Measurements from ENCODE around the gene SDS.

The SDS gene

DNA sequence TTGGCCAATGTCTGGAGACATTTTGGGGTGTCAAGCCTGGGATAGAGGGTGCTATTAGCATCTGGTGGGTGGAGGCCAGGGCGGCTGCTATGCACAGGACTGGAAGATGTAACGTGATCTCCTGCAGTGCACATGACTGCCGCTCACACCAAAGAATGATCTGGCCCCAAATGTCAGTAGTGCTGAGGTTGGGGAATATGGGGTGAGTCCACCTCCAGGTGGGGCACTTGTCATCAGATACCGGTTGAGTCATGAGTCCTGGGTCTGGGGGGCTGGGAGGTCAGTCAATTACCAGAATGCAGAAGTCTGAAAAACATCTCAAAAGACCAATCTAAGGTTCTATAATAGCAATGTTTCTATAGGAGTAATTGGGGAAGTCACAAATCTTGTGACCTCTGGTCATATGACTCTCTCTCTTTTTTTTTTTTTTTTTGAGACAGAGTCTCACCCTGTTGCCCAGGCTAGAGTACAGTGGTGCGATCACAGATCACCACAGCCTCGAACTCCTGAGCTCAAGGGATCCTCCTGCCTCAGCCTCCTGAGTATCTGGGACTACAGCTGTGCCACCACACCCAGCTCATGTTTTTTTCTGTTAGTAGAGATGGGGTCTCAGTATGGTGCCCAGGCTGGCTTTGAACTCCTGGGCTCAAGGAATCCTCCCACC lies 12.5 kb upstream of the SDS start:
- Histone ChIP-seq H4K91ac (ENCODE audit: low read length) (no peak overlapping the region), H3K18ac (ENCODE audit: low read depth in 1 of 2, low read length in 2 of 2) (no peak overlapping the region), H3K4ac (ENCODE audit: low read depth in 1 of 2, low read length in 2 of 2) (no peak overlapping the region), H3K23ac (ENCODE audit: low read length in 2 of 2) (no peak overlapping the region), H3K9me3 (ENCODE audit: control insufficient read depth, low read length) (no peaks in the 10 kb centered on the region), H2AFZ (ENCODE audit: low read depth, low read length) (no peak overlapping the region), H2BK12ac (ENCODE audit: low read length in 2 of 2) (no peak overlapping the region), H2AK5ac (ENCODE audit: low read length, severe bottlenecking) (no peak overlapping the region), H3K4me3 (ENCODE audit: insufficient read depth in 1 of 2, low read depth in 1 of 2, low read length in 2 of 2) (no peak overlapping the region), H3K4me1 (ENCODE audit: control insufficient read depth, insufficient read depth, low read depth, low read length) (peaks cover 14% of the 10 kb centered on the region), H3K14ac (ENCODE audit: low read length in 2 of 2) (no peak overlapping the region), H2BK5ac (ENCODE audit: low read depth, low read length, poor library complexity, severe bottlenecking) (no peak overlapping the region), H4K8ac (ENCODE audit: low read length) (no peak overlapping the region), H2BK120ac (ENCODE audit: low read depth, low read length) (no peak overlapping the region), H3K36me3 (ENCODE audit: control insufficient read depth in 1 of 2, insufficient read depth in 2 of 2, low read depth in 1 of 2, low read length in 2 of 2) (no peaks in the 10 kb centered on the region), H3K27ac (ENCODE audit: low read length, poor library complexity, severe bottlenecking) (no peak overlapping the region), H3K9ac (ENCODE audit: low read length) (no peak overlapping the region), H2BK15ac (ENCODE audit: low read depth, poor library complexity, severe bottlenecking) (no peak overlapping the region), H3K4me2 (ENCODE audit: low read length, poor library complexity, severe bottlenecking) (no peak overlapping the region), H3K27me3 (ENCODE audit: control insufficient read depth in 1 of 2, insufficient read depth in 1 of 2, low read length in 2 of 2) (peaks cover 0 to 2% of the 10 kb centered on the region in 2 experiments), H3K79me1 (replicated peaks; ENCODE audit: low read length, poor library complexity, severe bottlenecking) (no peaks in the 10 kb centered on the region)
- no peak for DNase-seq
- 69% methylated on average over 5 of the region's 6 CpGs for WGBS

GRCh38 chr12:113414519-113415038 lies 10.9 kb upstream of the SDS start:
- no peak overlapping the region for H2BK12ac ChIP-seq (ENCODE audit: low read length in 2 of 2)
- no peak overlapping the region for H2AFZ ChIP-seq (ENCODE audit: low read depth, low read length)
- H3K27me3 ChIP-seq (ENCODE audit: control insufficient read depth in 1 of 2, insufficient read depth in 1 of 2, low read length in 2 of 2), result peaks cover 0 to 2% of the 10 kb centered on the region in 2 experiments
- H3K18ac ChIP-seq (ENCODE audit: low read depth in 1 of 2, low read length in 2 of 2), result no peak overlapping the region
- no peak for DNase-seq
- no peaks in the 10 kb centered on the region for H3K36me3 ChIP-seq (ENCODE audit: control insufficient read depth in 1 of 2, insufficient read depth in 2 of 2, low read depth in 1 of 2, low read length in 2 of 2)
- H4K8ac ChIP-seq (ENCODE audit: low read length), result no peak overlapping the region
- no peak overlapping the region for H2BK120ac ChIP-seq (ENCODE audit: low read depth, low read length)
- H3K27ac ChIP-seq (ENCODE audit: low read length, poor library complexity, severe bottlenecking), result no peak overlapping the region
- no peak overlapping the region for H3K4me2 ChIP-seq (ENCODE audit: low read length, poor library complexity, severe bottlenecking)
- H3K4me1 ChIP-seq (ENCODE audit: control insufficient read depth, insufficient read depth, low read depth, low read length), result peaks cover 14% of the 10 kb centered on the region
- H3K9me3 ChIP-seq (ENCODE audit: control insufficient read depth, low read length), result no peaks in the 10 kb centered on the region
- H3K14ac ChIP-seq (ENCODE audit: low read length in 2 of 2), result no peak overlapping the region
- no peak overlapping the region for H3K23ac ChIP-seq (ENCODE audit: low read length in 2 of 2)
- WGBS, result 92% methylated on average over 9 of the region's 9 CpGs
- H3K9ac ChIP-seq (ENCODE audit: low read length), result no peak overlapping the region
- H4K91ac ChIP-seq (ENCODE audit: low read length), result no peak overlapping the region
- H2BK15ac ChIP-seq (ENCODE audit: low read depth, poor library complexity, severe bottlenecking), result no peak overlapping the region
- no peak overlapping the region for H3K4ac ChIP-seq (ENCODE audit: low read depth in 1 of 2, low read length in 2 of 2)
- H3K79me1 ChIP-seq (replicated peaks; ENCODE audit: low read length, poor library complexity, severe bottlenecking), result no peaks in the 10 kb centered on the region
- no peak overlapping the region for H3K4me3 ChIP-seq (ENCODE audit: insufficient read depth in 1 of 2, low read depth in 1 of 2, low read length in 2 of 2)
- no peak overlapping the region for H2AK5ac ChIP-seq (ENCODE audit: low read length, severe bottlenecking)
- no peak overlapping the region for H2BK5ac ChIP-seq (ENCODE audit: low read depth, low read length, poor library complexity, severe bottlenecking)

DNA sequence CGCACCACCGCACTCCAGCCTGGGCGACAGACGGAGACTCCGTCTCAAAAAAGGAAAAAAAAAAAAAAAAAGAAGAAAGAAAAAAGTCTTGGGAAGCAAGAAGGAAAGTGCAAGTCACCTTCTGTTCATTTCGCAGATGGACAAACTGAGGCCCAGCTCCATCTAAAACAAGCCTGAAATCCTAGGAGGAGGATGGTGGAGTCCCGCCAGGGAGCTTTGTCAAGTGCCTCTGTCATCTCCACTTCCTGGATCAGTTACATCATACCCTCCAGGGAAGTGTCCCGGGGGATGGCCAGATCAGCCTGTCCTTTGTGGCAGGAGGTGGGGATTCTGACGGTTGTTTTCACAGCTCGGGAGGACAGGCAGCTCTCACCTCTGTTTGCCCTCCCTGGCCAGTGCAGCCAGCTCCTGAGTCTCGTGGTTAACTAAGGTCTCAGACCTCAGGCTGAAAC lies 9.8 kb upstream of the SDS start:
- H3K23ac ChIP-seq (ENCODE audit: low read length in 2 of 2), result no peak overlapping the region
- H2BK5ac ChIP-seq (ENCODE audit: low read depth, low read length, poor library complexity, severe bottlenecking), result no peak overlapping the region
- H4K8ac ChIP-seq (ENCODE audit: low read length), result no peak overlapping the region
- no peak overlapping the region for H2BK12ac ChIP-seq (ENCODE audit: low read length in 2 of 2)
- no peak overlapping the region for H2AFZ ChIP-seq (ENCODE audit: low read depth, low read length)
- H3K9me3 ChIP-seq (ENCODE audit: control insufficient read depth, low read length), result no peaks in the 10 kb centered on the region
- no peak overlapping the region for H3K27ac ChIP-seq (ENCODE audit: low read length, poor library complexity, severe bottlenecking)
- WGBS, result 59% methylated on average over 11 of the region's 11 CpGs
- H3K4me2 ChIP-seq (ENCODE audit: low read length, poor library complexity, severe bottlenecking), result no peak overlapping the region
- peaks cover 13% of the 10 kb centered on the region for H3K4me1 ChIP-seq (ENCODE audit: control insufficient read depth, insufficient read depth, low read depth, low read length)
- no peak overlapping the region for H2AK5ac ChIP-seq (ENCODE audit: low read length, severe bottlenecking)
- no peak overlapping the region for H4K91ac ChIP-seq (ENCODE audit: low read length)
- peaks cover 0 to 2% of the 10 kb centered on the region in 2 experiments for H3K27me3 ChIP-seq (ENCODE audit: control insufficient read depth in 1 of 2, insufficient read depth in 1 of 2, low read length in 2 of 2)
- H3K79me1 ChIP-seq (replicated peaks; ENCODE audit: low read length, poor library complexity, severe bottlenecking), result no peaks in the 10 kb centered on the region
- H3K36me3 ChIP-seq (ENCODE audit: control insufficient read depth in 1 of 2, insufficient read depth in 2 of 2, low read depth in 1 of 2, low read length in 2 of 2), result no peaks in the 10 kb centered on the region
- peak; percentile 32 for DNase-seq
- H2BK15ac ChIP-seq (ENCODE audit: low read depth, poor library complexity, severe bottlenecking), result no peak overlapping the region
- H3K4me3 ChIP-seq (ENCODE audit: insufficient read depth in 1 of 2, low read depth in 1 of 2, low read length in 2 of 2), result no peak overlapping the region
- peak overlapping the region in 1 of 2 experiments; percentile 6 for H3K18ac ChIP-seq (ENCODE audit: low read depth in 1 of 2, low read length in 2 of 2)
- H2BK120ac ChIP-seq (ENCODE audit: low read depth, low read length), result no peak overlapping the region
- H3K9ac ChIP-seq (ENCODE audit: low read length), result no peak overlapping the region
- no peak overlapping the region for H3K4ac ChIP-seq (ENCODE audit: low read depth in 1 of 2, low read length in 2 of 2)
- no peak overlapping the region for H3K14ac ChIP-seq (ENCODE audit: low read length in 2 of 2)

DNA sequence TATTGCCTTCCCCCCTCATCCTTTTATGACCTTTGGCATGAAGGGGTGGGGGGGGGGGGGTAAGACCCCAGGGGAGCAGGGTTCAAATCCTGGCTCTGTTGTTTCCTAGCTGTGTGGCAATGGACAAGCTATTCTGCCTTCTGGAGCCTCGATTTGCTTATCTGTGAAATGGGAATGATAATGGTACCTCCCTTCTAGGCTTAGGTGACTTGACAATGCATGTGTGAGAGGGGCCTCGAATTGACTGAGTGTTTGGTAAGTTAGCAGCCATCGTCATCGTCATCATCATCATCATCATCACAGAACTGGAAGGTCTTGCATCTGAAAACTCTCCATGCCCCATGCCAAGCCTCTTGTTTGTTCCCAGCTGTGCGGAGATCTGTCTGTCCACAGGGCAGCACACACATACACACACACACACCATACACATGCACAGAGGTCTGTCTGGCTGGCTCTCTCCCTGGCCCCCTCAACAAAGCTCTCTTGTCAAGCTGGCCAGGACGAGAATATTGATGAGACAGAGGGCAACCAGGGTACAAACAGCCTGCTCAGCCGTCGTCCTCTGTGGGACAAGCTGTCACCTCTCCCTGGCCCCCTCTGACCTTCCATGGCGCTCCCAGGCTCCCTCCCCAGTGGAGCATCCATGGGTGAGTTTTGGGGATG lies 5.9 kb upstream of the SDS start:
- H3K27me3 ChIP-seq (ENCODE audit: control insufficient read depth in 1 of 2, insufficient read depth in 1 of 2, low read length in 2 of 2), result peaks cover 0 to 2% of the 10 kb centered on the region in 2 experiments

More for the DNA sequence above, 5.9 kb upstream of the SDS start:
- Histone ChIP-seq H2BK12ac (ENCODE audit: low read length in 2 of 2) (no peak overlapping the region), H3K4ac (ENCODE audit: low read depth in 1 of 2, low read length in 2 of 2) (no peak overlapping the region), H4K8ac (ENCODE audit: low read length) (no peak overlapping the region), H2AFZ (ENCODE audit: low read depth, low read length) (no peak overlapping the region), H2BK120ac (ENCODE audit: low read depth, low read length) (no peak overlapping the region), H3K9me3 (ENCODE audit: control insufficient read depth, low read length) (no peaks in the 10 kb centered on the region), H3K18ac (ENCODE audit: low read depth in 1 of 2, low read length in 2 of 2) (no peak overlapping the region), H2AK5ac (ENCODE audit: low read length, severe bottlenecking) (no peak overlapping the region), H3K27ac (ENCODE audit: low read length, poor library complexity, severe bottlenecking) (no peak overlapping the region), H3K23ac (ENCODE audit: low read length in 2 of 2) (no peak overlapping the region), H4K91ac (ENCODE audit: low read length) (no peak overlapping the region), H3K4me1 (ENCODE audit: control insufficient read depth, insufficient read depth, low read depth, low read length) (peaks cover 6% of the 10 kb centered on the region), H3K36me3 (ENCODE audit: control insufficient read depth in 1 of 2, insufficient read depth in 2 of 2, low read depth in 1 of 2, low read length in 2 of 2) (no peaks in the 10 kb centered on the region), H3K14ac (ENCODE audit: low read length in 2 of 2) (peak overlapping the region in 1 of 2 experiments; percentile 57), H3K9ac (ENCODE audit: low read length) (no peak overlapping the region), H2BK15ac (ENCODE audit: low read depth, poor library complexity, severe bottlenecking) (no peak overlapping the region), H3K4me3 (ENCODE audit: insufficient read depth in 1 of 2, low read depth in 1 of 2, low read length in 2 of 2) (no peak overlapping the region), H3K79me1 (replicated peaks; ENCODE audit: low read length, poor library complexity, severe bottlenecking) (no peaks in the 10 kb centered on the region), H3K4me2 (ENCODE audit: low read length, poor library complexity, severe bottlenecking) (no peak overlapping the region), H2BK5ac (ENCODE audit: low read depth, low read length, poor library complexity, severe bottlenecking) (no peak overlapping the region)
- 84% methylated on average over 9 of the region's 9 CpGs for WGBS
- no peak for DNase-seq

Data from mesenchymal stem cell (in vitro differentiated cells and primary cell).